ENCODE results near the gene BCOR. TPM values are rescaled to one million over a fixed set of nuclear protein-coding genes. Genes with fewer than 3 reads are reported as not detected.

BCOR gene
- total and polyA plus RNA-seq, 2 of the 8 experiments (the other 6 are each of a cell fraction or from before 2014, with no cell fraction given), result 25.0 to 50.8 TPM

- no peak for TF ChIP-seq CHD7 (IDR thresholded peaks at IDR 0.05; ENCODE audit: insufficient replicate concordance, low read length)
- no peak for TF ChIP-seq POU5F1 (IDR thresholded peaks at IDR 0.05; ENCODE audit: low read depth, low read length)
- TF ChIP-seq ASH2L (IDR thresholded peaks at IDR 0.05; ENCODE audit: low read length), result no peak
- TF ChIP-seq CTCF (IDR thresholded peaks at IDR 0.05; ENCODE audit: control extremely low read depth in 1 of 3, insufficient read depth in 1 of 3, low read depth in 1 of 3, low read length in 3 of 3), result no peak
- TF ChIP-seq POLR2A (IDR thresholded peaks at IDR 0.05; ENCODE audit: control extremely low read depth in 1 of 2, low read depth in 2 of 2, low read length in 2 of 2), result no peak
- no peak for TF ChIP-seq BRCA1 (IDR thresholded peaks at IDR 0.05; ENCODE audit: low read depth, low read length)
- no peak for TF ChIP-seq USF2 (IDR thresholded peaks at IDR 0.05; ENCODE audit: low read length)
Observed at GRCh38 chrX:40080894-40081678, 16.7 kb downstream of the BCOR start (continued).

Measured in H1 (cell line).